SW480 (cell line): ENCODE results near the gene TDRD6.
A peak's percentile ranks its signal among the peaks of the same experiment; 100 is the strongest.
"Not testable (repeated sequence)": the region's sequence is repeated elsewhere in the genome, so short reads cannot be mapped to it uniquely, and the experiment has no call there.

Source experiments
- DNase-seq: peaks from one replicate; pipeline ENCODE4 v3.0.0-alpha.2; 2016; ENCODE audit warnings: low spot score

Gene TDRD6, protein sequence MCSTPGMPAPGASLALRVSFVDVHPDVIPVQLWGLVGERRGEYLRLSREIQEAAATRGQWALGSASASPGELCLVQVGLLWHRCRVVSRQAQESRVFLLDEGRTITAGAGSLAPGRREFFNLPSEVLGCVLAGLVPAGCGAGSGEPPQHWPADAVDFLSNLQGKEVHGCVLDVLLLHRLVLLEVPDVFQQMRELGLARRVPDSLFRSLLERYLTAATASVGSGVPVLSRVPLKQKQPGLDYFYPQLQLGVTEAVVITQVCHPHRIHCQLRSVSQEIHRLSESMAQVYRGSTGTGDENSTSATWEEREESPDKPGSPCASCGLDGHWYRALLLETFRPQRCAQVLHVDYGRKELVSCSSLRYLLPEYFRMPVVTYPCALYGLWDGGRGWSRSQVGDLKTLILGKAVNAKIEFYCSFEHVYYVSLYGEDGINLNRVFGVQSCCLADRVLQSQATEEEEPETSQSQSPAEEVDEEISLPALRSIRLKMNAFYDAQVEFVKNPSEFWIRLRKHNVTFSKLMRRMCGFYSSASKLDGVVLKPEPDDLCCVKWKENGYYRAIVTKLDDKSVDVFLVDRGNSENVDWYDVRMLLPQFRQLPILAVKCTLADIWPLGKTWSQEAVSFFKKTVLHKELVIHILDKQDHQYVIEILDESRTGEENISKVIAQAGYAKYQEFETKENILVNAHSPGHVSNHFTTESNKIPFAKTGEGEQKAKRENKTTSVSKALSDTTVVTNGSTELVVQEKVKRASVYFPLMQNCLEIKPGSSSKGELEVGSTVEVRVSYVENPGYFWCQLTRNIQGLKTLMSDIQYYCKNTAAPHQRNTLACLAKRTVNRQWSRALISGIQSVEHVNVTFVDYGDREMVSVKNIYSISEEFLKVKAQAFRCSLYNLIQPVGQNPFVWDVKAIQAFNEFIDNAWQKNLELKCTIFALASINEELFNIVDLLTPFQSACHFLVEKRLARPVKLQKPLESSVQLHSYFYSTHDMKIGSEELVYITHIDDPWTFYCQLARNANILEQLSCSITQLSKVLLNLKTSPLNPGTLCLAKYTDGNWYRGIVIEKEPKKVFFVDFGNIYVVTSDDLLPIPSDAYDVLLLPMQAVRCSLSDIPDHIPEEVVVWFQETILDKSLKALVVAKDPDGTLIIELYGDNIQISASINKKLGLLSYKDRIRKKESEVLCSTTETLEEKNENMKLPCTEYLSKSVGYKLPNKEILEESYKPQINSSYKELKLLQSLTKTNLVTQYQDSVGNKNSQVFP (N-terminal part only)

DNA sequence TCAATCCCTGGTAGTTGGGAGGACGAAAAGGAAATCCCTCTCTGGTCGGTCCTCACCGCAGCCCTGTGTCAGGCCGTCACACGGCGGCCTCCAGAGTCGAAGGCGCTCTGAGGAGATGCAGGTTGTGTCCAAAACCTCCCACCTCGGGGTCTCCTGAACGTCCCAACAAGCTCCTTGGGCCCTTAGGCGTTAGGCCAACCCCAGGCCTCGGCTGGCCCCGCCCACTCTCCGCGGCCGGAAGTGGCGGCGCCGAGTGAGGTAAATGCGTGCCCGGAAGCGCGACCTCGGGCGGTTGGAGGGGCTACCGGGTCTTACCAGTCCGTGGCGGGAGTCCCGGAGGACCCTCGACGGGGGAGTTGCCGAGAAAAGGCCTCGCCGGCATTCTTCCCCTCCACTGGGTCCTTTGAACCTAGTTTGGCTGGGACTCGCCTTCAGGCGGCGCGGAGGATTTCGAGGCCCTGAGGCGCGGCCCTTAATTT, at the start of gene TDRD6:
TDRD6 (plus strand) TSS at position 267 of the 479 bp plus-strand sequence. CDS start 244 bp downstream, outside the sequence.
- no peak for DNase-seq

DNA sequence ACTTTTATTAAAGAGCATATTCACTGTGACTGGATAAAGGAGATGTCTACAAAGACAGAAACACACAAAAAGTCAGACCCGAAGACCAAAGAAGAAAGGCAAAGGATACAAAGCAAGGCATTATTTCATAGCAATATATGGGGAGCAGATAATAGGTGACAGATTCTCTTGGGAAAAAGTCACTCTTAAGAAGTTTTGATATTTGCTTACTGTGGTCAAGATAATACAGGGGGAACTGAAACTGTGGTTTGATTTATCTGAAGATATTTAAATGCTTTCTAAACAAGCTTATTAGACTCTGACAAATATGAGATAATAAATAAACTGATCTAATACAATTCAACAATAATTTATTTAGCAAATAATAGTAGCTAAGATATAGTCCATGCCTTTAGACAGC, 49.8 kb upstream of the TDRD6 start:
- DNase-seq, result no peak

DNA sequence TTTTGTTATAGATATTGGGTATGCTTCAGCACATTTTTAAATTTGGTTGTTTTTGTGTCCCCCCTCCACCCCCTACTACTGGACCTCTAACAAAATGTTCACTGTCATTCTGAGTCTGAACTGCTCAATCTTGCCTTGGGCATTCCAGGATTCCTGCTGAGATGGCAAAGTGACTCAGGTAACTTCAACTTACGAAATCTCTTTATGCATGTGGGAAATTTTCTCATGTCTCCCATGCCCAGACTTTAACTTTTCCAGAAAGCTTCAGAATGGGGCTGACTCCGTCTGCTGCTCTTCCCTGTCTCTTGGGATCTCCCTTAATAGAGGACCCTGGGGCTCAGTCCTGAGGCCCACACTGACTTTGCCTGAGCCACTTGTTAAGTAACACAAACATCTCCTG, 49.0 kb upstream of the TDRD6 start:
- DNase-seq, result no peak

DNA sequence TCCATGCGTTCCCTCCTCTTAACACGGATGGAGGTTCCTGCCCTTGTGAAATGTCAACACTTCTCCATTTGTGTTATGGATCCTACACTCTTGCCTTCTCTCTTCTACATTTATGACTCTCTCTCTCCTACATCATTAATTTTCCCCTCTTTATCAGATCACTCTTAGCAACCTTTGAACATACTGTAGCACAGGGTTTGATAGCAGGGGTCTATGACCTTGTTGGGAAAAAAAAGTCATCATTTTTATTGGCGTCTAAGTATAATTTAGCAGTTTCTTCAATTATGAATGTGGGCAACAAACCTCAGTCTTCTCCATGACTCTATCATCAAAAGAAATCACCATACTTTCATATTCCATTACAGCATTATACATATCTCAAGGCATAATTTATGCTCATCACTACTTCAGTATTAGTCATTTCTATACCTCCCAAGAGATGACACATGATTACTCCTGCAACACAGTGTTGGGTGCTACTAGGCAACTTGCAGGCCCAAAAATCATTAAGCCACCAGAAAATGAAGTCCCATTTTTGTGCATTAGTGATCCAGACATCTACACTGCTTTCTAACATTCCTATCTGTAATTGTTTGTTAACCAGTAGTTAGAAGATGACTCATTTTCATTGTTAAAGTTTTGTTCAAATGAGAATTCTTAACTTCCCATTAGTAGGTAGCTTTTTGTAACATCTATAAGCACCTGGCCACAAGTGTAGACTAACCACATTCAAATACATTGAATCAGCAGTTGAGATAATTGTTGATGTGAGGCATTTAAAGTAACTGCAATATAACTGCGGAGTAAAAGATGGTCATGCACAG, 44.5 kb upstream of the TDRD6 start:
- DNase-seq, result peak; percentile 3

DNA sequence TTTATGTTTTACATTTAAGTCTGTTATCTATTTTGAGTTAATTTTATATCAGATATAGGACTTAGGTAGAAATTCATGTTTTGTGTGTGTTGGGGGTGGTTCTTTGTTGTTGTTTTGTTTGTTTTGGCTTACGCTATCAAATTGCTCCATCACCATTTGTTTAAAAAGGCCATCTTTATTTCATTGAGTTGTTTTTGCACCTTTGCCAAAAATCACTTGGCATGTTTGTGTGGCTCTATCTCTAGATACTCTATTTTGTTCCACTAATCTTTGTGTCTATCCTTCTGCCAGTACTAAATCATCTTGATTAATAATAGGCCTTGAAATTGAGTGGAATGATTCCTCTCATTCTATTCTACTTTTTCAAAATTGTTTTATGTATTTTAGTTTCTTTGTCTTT, 42.4 kb upstream of the TDRD6 start:
- DNase-seq, result no peak

DNA sequence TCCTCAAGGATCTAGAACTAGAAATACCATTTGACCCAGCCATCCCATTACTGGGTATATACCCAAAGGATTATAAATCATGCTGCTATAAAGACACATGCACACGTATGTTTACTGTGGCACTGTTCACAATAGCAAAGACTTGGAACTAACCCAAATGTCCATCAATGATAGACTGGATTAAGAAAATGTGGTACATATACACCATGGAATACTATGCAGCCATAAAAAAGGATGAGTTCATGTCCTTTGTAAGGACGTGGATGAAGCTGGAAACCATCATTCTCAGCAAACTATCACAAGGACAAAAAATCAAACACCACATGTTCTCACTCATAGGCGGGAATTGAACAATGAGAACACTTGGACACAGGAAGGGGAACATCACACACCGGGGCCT, 39.6 kb upstream of the TDRD6 start:
- DNase-seq, result not testable (repeated sequence)

DNA sequence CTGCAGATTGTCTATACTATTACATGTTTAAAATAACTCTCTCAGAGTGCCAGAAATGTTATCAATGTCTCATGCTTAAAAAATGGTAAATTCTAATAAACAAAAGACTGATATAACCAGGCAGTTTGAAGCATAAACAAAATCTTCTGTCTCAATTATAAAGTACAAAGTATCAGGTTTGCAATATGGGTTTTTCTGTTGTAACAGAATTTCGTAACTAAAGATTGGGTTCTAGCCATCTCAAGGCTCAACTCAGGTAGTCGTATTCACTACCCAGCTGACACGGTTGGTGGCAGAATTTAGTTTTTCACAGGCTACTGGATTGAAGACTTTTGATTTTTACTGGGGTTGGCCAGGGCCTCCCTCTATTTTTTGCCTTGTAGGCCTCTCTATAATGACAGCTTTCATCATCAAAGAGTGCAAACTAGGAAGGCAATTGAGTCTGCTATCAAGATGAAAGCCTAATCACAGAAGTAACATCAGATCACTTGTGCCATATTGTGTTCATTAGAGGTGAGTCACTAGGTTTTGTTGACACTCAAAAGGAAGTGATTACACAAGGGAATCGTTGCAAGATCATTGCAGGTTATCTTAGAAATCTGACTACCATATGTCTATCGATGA, 38.7 kb upstream of the TDRD6 start:
- DNase-seq, result peak; percentile 62

DNA sequence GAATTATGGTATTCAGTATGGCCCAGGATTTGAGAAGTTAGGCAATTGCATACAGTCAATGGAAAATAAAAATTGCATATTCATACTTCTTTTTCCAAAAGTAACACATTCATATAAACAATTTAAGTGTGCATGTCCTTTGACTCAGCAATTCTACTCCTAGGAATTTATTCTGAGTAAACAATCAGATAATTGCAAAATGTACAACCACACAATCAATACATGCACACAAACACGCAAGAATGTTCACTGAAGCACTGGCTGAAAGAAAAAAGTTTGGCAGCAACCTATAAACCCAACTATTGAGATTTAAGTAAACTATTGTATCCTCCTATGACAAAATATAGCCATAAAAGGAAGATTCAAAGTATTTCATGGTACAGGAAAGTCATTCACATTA, 36.7 kb upstream of the TDRD6 start:
- DNase-seq, result no peak

DNA sequence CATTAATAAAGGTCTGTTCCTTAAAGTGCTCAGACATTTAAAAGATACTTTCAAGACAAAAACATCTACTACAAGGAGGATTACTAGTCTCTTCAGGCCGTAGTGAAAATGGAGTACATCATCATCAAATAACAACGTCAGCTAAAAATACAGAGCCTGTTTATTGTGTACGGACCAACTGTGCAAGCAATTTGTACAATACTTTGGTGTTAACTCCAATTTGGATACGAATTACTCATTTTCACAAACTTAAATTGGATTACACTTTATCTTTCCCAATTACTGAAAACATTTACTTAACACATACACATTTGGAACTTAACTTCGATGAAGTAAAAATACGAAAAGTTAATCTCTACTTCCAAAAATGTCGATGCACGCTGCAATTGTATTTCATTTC, 35.9 kb upstream of the TDRD6 start:
- DNase-seq, result peak; percentile 22

DNA sequence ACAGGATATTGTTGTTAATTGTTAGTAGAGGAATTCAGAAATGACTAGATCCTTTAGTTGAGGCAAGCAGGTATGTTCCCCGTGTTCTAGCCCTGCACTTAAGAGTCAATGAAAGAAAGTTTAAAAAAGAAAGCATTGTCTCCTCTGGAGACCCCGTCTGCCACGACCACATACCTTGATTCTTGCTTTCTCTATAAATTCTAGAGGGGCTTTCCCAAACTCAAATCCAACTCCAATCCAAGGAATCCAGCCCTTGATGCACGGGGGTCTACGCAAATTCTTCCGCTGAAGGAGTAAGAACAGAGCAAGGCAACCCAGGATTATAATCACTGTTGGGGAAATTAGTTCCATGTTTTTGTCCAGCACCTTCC, 35.5 kb upstream of the TDRD6 start:
- DNase-seq, result peak; percentile 3

DNA sequence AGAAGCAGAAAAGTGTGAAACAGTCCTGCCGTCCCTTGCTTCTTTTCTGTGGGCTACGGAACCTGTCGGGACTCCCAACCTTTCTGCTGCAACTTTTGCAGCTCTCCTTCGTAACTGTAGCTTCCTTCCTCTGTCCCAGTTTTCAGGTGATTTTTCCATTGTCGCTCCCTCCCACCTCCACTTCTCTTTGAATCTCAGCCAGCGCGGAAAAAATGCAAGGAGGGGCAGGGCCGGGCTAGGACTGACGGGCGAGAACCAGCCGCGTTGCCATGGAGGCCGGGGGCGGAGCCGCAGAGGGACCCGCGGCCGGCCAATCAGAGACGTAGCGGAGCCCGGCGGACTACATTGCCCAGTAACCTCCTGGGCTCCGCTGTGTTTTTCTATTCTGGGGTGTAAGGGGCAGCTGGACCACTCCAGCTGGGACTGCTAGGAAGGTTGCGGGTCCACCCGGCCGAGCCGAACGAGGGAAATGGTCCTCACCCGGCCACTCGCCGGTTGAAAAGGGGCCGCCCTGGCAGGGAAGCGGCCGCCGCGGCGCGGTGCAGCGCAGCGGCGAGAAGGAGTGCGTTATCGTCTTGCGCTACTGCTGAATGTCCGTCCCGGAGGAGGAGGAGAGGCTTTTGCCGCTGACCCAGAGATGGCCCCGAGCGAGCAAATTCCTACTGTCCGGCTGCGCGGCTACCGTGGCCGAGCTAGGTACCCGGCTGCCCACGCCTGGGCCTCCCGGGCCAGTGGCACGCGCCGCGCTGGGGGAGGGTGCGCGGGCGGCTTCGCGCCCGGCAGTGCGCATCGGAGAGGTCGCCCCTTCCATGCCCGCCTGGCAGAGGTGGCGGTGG, 34.9 kb upstream of the TDRD6 start, which contains the start of the genes CYP39A1 and SLC25A27:
CYP39A1 (minus strand) TSS at position 216 of the 836 bp plus-strand sequence. CDS start 236 bp downstream, outside the sequence.
SLC25A27 (plus strand) TSS at position 373 of the 836 bp plus-strand sequence; CDS start at position 591, 218 bp downstream.
- DNase-seq, result peak; percentile 90

DNA sequence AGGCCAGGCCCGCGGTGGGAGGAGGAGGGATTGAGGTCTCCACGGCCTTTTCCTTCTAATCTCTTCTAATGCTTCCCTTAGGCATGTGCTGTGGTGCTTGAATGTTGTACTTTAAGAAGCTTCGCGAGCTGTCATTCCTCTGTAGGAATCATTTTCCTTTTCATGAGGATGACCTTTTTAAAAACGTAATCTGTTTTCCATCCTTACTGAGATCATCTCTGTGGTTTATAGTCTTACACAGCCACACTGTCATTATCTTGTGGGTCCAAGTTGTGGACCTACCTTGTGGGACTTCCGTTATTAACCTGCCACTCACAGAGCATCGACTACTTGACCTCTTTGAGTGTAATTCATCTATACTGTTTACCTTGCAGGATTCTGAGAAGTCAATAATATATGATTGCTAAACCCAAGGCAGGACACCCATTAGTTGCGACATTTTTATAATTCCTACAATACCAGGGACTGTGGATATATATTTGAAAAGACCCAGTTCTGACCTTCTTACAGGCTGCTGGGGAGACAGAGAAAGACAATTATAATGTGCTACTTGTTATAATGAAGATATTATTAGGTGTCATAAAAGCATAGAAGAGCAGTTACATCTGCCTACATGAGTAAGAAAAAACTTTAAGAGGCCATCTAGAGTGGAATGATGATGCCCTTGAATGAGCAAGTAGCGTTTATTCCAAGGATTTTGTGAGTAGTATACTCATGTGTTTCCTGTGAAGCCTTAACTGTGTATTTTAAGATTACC, 34.1 kb upstream of the TDRD6 start:
- no peak for DNase-seq

DNA sequence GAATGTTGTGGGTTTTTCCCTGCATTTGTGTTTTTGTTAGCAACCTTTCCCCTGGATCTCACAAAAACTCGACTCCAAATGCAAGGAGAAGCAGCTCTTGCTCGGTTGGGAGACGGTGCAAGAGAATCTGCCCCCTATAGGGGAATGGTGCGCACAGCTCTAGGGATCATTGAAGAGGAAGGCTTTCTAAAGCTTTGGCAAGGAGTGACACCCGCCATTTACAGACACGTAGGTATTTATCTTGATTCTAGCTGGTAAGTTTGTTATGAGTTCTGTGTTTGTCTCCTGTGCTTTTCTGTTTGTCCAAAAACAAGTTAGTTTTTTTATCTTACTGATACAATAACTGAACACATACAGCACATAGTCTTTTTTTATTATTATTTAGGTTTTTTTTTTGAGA, 31.9 kb upstream of the TDRD6 start:
- no peak for DNase-seq

DNA sequence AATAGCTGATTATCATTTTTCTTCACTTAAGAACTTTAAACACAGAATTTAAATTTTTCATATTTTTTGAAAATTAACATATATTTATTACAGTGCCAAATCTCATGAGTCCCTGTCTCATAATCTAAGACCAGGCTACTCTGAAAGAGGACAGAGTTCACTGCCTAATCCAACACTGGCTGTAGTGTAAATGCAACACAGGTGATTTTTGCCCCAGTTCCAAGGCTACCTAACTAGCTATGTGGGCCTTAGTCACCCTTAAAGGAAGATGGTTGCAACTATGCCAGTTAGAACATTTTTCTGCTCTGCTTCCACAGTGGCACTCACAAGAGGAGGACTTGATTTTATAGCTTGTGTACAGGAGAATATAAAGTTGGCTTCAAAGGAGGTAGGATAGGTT, 30.0 kb upstream of the TDRD6 start:
- no peak for DNase-seq

DNA sequence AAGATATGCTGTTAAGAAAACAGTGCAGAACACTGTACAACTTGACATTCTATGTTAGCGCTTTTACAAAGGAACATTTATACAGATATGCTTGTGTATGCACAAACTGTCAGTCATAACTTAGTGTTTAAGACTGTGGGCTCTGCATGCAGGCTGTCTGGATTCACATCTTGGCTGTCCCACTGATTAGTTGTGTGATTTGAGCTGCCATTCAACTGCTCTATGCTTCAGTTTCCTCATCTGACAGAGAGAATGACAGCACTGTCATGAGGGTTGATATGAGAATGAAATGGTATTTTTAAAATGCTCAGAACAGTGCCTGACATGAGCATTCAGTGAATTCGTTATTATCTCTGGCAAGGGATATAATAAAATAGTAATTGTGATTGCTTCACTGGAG, 26.2 kb upstream of the TDRD6 start:
- DNase-seq, result no peak

DNA sequence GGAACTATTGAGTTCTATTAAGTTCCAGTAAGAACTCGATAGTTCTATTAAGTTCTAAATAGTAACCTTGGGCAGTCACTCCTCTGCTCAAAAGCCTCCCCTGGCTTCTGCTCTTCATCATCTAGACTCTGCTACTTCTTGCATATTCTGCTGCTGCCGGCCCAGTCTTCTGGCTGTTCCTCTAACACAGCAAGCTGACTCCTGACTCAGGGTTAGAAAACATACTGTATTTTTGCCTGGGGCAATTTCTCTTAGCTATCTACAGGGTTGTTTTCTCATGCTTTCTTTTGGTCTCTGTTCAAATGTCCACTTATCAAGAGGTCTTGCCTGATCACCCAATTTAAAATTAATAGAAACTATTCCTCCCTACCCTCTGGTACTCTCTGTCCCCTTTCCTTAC, 20.3 kb upstream of the TDRD6 start:
- DNase-seq, result no peak

DNA sequence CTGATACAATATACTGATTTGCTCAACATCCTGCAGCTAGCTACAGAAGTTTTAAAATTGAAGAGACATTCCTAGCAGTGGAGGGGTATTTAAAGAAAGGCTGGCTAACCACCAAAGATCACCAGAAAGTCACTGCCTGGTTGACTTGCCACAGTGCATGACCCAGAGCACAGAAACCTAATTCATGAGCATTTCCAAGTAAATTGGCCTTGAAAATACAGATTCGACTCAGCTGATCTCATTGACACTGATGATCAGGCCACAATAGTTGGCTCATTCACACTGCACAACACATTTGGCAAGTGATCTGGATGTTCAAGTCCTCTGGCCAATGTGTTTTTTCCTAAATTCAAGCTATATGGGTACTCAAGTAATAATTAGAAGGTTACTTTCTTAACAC, 13.3 kb upstream of the TDRD6 start:
- no peak for DNase-seq

DNA sequence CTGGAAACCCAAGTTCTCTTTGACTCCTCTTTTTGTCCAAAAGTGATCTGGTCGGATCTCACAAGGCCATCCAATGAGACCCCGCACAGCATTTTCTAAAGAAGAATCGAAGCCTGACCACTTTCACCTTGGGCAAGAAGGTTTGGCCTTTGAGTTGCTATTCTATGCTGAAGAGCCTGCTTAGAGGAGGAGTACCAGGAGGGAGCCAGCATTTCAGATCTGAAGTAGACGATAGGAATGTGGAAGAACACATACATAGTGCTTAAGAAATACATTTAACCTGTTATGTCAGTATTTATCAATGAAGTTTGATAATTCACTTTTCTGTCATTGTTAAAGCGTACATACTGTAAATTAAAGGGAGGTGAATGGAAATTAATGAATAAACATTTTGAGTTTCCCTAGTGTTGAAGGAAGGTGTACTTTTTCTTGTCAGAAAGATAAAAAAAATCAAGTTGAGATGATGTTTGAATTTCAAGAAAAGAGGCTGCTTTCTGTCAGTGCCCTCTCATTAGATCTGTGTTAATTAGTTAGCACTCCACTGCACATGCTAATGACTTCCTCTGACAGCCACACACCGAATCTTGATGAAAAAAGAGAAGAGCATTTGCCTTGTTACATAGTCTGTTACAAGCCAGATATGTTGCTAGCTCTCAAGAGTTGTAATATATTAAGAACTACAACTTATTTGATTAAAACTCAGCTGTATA, 10.9 kb upstream of the TDRD6 start:
- no peak for DNase-seq
